GM18868 (cell line): ENCODE data around the gene RALGAPA2.

Experiments used
- ATAC-seq: cut with Tn5 transposase; IDR thresholded peaks from one replicate; pipeline ENCODE4 v1.9.1; 2021; ENCODE audit warnings: mild to moderate bottlenecking, moderate library complexity; ENCODE audit not compliant: unreplicated experiment

RALGAPA2 gene

DNA sequence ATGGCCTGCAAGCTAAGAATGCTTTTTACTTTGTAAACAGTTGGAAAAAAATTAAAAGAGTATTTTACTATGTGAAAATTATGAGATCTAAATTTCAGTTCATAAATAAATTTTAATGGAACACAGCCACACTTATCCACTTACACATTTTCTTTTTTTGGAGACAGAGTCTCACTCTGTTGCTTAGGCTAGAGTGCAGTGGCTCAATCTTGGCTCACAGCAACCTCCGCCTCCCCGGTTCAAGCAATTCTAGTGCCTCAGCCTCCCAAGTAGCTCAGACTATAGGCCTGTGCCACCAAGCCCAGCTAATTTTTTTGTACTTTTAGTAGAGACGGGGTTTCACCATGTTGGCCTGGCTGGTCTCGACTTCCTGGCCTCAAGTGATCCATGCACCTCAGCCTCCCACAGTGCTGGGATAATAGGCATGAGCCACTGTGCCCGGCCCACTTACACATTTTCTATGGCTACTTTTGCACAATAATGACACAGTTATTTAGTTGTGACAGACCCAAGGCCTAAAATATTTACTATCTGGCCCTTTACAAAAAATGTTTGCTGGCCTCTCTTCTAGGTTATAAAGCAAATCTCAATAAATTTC, 234.9 kb downstream of the RALGAPA2 start:
- ATAC-seq, result no peak

- ATAC-seq, result no peak
Measured at GRCh38 chr20:20476504-20476903, 235.9 kb downstream of the RALGAPA2 start.

DNA sequence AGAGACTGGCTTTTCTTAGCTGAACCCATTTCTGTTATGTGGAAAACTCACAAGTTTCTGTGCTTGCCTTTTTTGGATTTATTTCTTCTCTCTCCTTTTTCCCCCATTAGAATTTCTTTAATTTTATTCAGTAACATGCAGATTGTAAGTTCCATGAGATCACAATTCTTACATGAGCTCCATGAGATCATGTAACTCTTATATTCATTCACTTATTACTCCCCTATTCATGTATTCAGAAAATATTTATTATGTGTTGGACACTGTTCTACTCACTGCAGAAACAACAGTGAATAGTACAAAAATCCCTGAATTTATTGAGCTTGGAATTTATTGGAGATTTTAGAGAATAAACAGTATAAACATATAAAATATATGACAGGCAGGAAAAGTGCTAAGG, 238.8 kb downstream of the RALGAPA2 start:
- ATAC-seq, result no peak

GRCh38 chr20:20472684-20473274, 239.7 kb downstream of the RALGAPA2 start:
- ATAC-seq, result no peak

GRCh38 chr20:20466341-20466879, 246.0 kb downstream of the RALGAPA2 start:
- peak; percentile 83 for ATAC-seq

GRCh38 chr20:20465252-20465651, 247.2 kb downstream of the RALGAPA2 start:
- ATAC-seq, result no peak

DNA sequence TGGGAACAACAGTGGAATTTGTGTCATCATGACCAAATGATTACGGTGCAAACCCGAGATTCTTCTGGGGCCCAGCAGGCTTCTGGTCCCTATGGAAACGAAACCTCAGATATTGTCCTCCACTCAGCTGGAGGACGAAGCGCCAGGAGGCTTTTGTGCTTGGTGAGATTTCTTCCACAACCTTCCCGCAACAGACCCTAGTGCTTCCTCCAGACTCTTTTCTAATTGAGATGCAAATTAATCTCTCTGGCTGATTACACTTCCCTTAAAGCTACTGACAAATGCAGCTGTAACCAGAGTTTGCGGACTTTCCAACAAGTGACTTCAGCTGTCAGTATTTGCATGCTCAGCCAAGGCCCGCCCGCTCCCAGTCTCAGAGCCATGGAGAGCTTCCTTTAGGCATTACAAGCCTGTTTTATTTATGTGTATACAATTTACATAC, 248.5 kb downstream of the RALGAPA2 start:
- ATAC-seq, result peak; percentile 37

- no peak for ATAC-seq
Measured at GRCh38 chr20:20462185-20462584, 250.3 kb downstream of the RALGAPA2 start.

- ATAC-seq, result no peak
Measured at GRCh38 chr20:20461551-20461950, 250.9 kb downstream of the RALGAPA2 start.

DNA sequence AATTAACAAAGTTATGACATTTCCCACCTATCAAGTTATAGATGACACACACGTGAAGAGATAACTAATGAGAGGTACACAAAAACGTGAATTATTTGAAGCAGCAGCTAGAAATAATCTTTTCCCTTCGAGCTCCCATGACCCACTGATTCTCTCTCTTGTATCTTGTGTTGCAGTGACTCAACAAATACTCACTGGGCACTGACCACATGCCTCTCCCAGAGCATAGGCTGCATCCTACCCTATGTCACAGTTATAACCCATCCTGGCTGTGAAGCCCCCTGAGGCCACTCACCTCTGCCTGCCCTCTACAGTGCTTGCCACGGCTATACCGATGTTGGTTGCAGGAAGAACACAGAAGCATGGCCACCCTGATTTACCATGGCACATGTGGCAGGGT, 252.7 kb downstream of the RALGAPA2 start:
- ATAC-seq, result no peak

DNA sequence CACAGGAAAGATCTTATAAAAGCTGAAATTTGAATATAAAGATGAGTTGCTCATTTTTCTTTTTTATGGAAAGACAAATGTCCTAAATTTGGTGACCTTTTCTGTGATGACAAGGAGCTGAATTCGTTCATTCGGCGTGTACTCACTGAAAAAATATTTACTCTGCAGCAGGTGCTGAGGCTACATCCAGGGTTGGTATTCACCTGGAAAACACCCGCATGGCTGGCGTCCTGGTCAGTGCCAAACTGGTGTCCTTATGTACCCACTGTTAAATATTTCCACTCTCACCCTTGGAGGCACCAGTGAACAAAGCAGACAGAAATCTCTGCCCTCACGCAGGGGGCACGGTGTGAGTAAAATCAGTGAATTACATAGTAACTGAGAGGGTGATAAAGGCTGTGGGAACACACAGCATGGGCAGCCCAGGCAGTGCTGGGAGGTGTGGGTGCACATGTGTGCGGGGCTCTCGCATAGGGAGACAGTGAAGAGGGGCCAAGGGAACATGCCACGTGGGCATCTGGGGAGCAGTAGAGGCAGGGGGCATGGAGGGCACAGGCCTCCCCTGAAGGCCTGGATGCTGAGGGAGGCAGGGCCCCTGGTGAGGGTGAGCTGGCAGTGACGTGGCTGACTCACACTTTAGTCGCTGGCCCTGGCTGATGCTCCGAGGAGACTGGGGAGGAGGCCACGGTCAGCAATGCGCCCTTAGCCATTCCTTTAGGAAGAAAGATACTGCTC, 254.9 kb downstream of the RALGAPA2 start:
- ATAC-seq, result no peak

DNA sequence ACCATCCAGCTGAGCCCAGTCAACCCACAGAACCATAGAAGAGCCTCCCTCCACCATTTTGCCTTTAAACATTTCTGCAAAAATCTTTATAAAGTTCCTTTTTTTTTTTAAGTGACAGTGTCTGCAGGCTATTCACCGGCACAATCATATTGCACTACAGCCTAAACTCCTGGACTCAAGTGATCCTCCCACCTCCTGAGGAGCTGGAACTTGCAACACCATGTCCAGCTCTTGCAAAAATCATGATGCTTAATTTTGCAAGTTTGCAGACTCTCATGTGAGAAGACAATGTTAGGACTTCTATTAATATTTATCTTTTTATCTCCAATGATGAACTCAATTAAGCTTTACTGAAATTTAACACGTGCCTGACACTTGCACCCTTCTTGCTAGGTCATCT, 255.7 kb downstream of the RALGAPA2 start:
- no peak for ATAC-seq

GRCh38 chr20:20455926-20456325, 256.5 kb downstream of the RALGAPA2 start:
- ATAC-seq, result no peak

DNA sequence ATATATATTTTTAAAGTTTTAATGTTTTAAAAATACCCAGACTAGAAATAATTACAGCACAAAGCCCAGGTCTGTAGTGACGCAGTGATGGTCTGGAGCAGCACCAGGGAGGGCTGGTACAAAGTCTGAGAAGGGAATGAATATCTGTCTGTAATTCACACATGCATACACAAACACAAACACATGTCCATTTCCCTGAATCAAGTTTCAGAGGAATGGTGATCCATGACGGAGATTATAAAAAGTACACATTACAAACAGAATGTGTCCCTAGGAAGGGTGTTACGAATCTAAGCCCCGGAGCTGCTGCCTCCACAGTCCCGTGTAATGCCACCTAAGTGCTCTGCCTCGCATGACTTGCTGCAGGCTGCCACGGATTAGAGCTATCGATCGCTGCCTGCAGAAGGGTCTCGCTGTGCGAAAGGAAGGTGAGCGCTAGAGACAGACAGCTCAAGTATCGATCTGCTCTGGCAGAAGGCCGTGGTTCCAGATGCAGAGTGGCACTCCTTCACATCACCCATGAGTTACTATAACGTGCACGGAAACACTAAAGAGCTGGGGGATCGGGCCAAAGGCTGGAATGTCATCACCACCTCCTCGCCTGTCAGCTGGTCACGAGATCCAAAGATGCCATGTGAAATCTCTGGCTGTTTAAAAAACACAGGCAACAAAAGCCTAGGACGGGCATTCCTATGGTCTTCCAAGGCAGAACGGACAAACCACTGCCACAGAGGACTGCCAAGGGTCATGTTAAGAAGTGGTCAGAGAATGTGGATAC, 257.4 kb downstream of the RALGAPA2 start:
- ATAC-seq, result no peak

GRCh38 chr20:20454367-20454766, 258.1 kb downstream of the RALGAPA2 start:
- no peak for ATAC-seq

GRCh38 chr20:20452254-20452676, 260.2 kb downstream of the RALGAPA2 start:
- ATAC-seq, result peak; percentile 95

DNA sequence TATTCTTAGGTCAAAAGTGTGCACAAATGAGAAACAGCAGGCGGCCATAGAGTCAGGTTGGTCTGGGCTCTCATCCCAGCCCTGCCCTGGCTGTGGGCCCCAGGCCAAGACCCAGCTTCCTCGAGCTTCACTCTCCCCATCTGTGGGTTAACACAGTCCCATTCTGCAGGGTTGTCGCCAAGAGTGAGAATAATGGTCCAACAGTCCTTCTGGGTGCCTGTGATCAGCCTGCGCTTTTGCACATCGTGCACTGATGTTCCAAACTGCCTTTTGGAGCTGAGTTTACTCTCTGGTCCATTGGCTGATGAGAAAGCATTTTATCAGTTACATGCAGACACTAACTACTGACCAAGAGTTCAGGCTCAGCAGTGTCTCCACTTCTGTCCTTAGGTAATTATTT, 261.9 kb downstream of the RALGAPA2 start:
- no peak for ATAC-seq

DNA sequence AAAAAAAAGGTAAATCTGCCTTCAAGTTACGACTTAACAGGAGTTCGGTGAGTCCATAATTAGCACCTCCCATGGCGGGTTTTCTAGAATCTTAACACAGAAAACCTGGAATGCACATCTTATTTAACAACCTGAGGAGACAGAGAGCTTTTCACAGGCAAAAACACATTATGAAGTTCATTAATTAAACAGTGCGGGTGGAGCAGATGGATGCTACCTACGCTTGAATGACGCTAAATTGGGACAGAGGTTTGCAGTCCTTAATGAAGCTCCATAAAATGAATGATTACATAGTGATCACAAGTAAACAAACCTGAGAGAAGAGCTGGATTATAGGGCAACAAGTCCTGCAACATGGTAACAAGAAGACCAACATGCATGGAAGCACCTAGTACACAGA, 263.6 kb downstream of the RALGAPA2 start:
- ATAC-seq, result no peak

- no peak for ATAC-seq
Measured at GRCh38 chr20:20447196-20447595, 265.2 kb downstream of the RALGAPA2 start.

DNA sequence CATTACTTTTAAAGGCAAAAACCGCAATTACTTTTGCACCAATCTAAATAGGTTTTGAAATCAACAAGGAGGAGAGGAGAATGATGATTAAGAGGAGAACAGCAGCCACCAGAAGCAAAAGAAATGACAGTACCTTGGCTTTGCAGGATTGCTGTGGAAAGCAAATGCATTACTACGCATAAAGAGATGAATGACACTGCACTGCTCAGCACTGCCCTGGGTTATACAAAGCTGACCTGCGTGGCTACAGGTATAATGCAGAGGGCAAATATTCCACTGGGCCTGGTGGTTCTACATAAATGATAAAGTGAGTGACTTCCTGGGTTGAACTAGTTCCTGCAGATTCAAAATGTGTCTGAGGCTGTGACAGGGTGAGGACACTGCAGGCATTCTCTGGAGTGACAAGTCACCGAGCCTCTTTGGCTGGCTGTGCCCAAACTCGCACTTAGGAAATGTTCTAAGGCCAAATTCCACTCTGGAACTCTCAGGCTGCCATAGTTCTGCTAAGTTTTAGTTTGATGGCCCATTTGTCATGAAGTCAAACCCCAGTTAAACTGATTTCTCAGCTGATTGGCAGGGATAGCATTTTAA, 265.9 kb downstream of the RALGAPA2 start:
- no peak for ATAC-seq

DNA sequence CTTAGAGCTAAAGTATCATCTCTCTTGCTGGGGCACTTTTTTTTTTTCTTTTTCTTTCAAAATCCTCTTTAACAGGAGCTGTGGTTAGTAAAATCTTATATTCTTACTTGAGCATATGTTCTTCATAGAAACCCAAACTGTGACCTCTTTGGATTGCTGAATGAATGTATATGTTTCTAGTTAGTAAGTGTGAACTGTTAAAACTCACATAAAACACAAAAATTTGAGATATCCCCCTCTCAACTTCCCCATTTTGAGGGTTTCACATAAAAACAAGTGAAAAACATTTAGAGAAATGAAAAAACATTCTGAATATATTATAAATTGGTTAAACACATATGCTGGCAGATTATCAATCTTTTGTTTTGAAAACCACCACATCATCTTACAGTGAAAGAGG, 266.4 kb downstream of the RALGAPA2 start:
- no peak for ATAC-seq
